Uterus (tissue), 4 donors: ENCODE results near the gene WDR33. TPM values are rescaled to one million over a fixed set of nuclear protein-coding genes. Genes with fewer than 3 reads are reported as not detected.
A peak's percentile ranks its signal among the peaks of the same experiment; 100 is the strongest.

Source experiments
- DNase-seq, 2 donors: peaks; one replicate each; pipeline ENCODE4 v3.0.0-alpha.2; 2019 to 2020
- H3K27ac ChIP-seq, 2 donors: fragments of 200-600 bp; sonication (generic); 1 replicate in 1 of 2; 2 replicates in 1 of 2; pipeline ENCODE4 v1.5.1; 2016 to 2018
- H3K27me3 ChIP-seq, 2 donors: fragments of 200-600 bp; sonication (generic); one replicate each; pipeline ENCODE4 v1.5.1; 2018 to 2019; ENCODE audit warnings: control low read depth in 1 of 2
- H3K36me3 ChIP-seq, 2 donors: fragments of 200-600 bp; sonication (generic); one replicate each; pipeline ENCODE4 v1.5.1; 2019; ENCODE audit warnings: control low read depth in 1 of 2
- H3K4me1 ChIP-seq, 2 donors: fragments of 200-600 bp; sonication (generic); one replicate each; pipeline ENCODE4 v1.5.1; 2018 to 2019; ENCODE audit warnings: control low read depth in 1 of 2
- H3K4me3 ChIP-seq, 2 donors: fragments of 200-600 bp; sonication (generic); 1 replicate in 1 of 2; 2 replicates in 1 of 2; pipeline ENCODE4 v1.5.1; 2018 to 2019; ENCODE audit warnings: mild to moderate bottlenecking in 1 of 2
- H3K9me3 ChIP-seq, 2 donors: fragments of 200-600 bp; sonication (generic); one replicate each; pipeline ENCODE4 v1.5.1; 2019; ENCODE audit warnings: control low read depth in 1 of 2
- POLR2A ChIP-seq, 2 donors: fragments of 450-650 bp; IDR thresholded peaks; one replicate each; pipeline ENCODE4 v1.6.1; 2016; ENCODE audit warnings: antibody characterized with exemption in 2 of 2, mild to moderate bottlenecking in 1 of 2, moderate library complexity in 1 of 2
- intact Hi-C: fragments of 100-400 bp; cut with DNase I; formaldehyde crosslinking; loops from one replicate; pipeline ENCODE4 v1.15.1; 2023; ENCODE audit warnings: low total_unique reads
- total RNA-seq, 4 donors: library from RNA; depleted of rRNA in 3 of 4; stranded (reverse); fragments of >200 nt in 3 of 4; gene quantifications; one replicate each; pipeline versions ENCODE4 v1.1.0 to v1.2.4, GENCODE V29; 2014 to 2023
- TF ChIP-seq, protein P1 (sequence below), 4 experiments: fragments of 200-600 bp in 2 of 4; fragments of 450-650 bp in 2 of 4; sonication (generic) in 2 of 4; IDR thresholded peaks; one replicate each; pipeline ENCODE4 v1.5.1; 2016 to 2019; ENCODE audit warnings: antibody characterized with exemption in 4 of 4, mild to moderate bottlenecking in 2 of 4, moderate library complexity in 1 of 4
- donor health status: DM: yes; HTN: yes; CAD: no.

WDR33 gene
- total RNA-seq, 4 donors from 2014 or later, result 27.4 to 98.2 (median 59.7) TPM

DNA sequence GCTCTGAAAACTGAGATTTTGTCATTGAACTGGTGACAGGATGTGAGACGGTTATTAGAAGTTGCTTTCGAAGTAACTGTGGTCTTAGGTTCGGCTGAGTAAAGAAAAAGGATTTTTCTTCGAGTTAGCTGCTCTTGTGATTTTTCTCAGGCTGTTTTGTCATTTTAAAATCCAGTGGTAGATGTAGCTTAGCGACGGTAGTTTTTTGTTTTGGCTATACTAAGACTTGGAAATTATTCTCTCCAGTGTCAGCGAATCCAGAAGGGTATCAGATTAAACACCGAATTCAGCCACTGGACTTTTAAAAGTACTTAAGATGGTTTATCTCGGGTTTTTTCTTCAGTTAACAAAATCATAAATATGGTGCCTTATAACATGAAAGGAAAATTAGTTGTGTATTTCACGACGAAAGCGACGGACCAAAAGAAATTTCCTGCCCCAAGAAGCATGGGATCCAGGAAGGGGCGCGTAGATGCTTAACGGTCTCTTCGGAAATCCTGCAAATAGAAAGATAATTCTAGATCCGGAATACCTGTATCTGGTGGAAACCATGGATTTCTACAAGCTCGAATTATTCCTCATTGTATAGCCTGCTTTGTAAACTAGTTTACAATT lies 108.5 kb downstream of the WDR33 start:
- intact Hi-C loops, result no loop called here

DNA sequence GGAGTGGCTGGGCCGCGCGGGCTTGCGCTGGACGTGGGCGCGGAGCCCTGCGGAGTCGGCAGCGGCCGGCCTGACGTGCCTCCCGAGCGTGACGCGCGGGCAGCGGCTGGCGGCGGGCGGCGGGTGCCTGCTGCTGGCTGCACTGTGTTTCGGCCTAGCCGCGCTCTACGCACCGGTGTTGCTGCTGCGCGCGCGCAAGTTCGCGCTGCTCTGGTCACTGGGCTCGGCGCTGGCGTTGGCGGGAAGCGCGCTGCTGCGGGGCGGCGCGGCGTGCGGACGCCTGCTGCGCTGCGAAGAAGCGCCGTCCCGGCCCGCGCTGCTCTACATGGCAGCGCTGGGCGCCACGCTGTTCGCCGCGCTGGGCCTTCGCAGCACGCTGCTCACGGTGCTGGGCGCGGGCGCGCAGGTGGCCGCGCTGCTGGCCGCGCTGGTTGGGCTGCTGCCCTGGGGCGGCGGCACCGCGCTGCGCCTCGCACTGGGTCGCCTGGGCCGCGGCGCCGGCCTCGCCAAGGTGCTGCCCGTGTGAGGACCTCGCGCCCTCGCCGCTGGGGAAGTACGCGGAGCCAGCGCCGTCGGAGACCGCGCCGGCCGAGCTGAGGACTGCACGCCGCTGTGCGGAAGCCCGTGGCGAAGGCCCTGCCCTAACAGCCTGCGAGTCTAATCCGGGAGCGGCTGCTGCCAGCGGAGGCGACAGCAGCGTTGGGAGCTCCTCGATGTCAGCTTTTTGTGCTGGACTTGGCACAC lies 109.1 kb downstream of the WDR33 start:
- H3K27ac ChIP-seq, result peak overlapping the region; percentile 89 to 96
- no peaks in the 10 kb centered on the region for H3K9me3 ChIP-seq
- H3K4me1 ChIP-seq, result peaks cover 6 to 7% of the 10 kb centered on the region in 2 donors
- intact Hi-C loops, result no loop called here
- H3K4me3 ChIP-seq, result peak overlapping the region; percentile 54 to 93
- TF ChIP-seq, protein P1, sequence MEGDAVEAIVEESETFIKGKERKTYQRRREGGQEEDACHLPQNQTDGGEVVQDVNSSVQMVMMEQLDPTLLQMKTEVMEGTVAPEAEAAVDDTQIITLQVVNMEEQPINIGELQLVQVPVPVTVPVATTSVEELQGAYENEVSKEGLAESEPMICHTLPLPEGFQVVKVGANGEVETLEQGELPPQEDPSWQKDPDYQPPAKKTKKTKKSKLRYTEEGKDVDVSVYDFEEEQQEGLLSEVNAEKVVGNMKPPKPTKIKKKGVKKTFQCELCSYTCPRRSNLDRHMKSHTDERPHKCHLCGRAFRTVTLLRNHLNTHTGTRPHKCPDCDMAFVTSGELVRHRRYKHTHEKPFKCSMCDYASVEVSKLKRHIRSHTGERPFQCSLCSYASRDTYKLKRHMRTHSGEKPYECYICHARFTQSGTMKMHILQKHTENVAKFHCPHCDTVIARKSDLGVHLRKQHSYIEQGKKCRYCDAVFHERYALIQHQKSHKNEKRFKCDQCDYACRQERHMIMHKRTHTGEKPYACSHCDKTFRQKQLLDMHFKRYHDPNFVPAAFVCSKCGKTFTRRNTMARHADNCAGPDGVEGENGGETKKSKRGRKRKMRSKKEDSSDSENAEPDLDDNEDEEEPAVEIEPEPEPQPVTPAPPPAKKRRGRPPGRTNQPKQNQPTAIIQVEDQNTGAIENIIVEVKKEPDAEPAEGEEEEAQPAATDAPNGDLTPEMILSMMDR (IDR thresholded peaks at IDR 0.05), result peak in 2 of 4 experiments; percentile 45 to 58
- TF ChIP-seq POLR2A (IDR thresholded peaks at IDR 0.05), result no peak
- no peaks in the 10 kb centered on the region for H3K36me3 ChIP-seq
- peak; percentile 56 to 63 for DNase-seq
- H3K27me3 ChIP-seq, result no peaks in the 10 kb centered on the region

More for the DNA sequence above, 108.5 kb downstream of the WDR33 start:
- Histone ChIP-seq H3K4me3 (peak overlapping the region; percentile 54 to 93), H3K27ac (peak overlapping the region; percentile 89 to 96), H3K4me1 (peaks cover 6 to 7% of the 10 kb centered on the region in 2 donors), H3K9me3 (no peaks in the 10 kb centered on the region), H3K36me3 (no peaks in the 10 kb centered on the region), H3K27me3 (no peaks in the 10 kb centered on the region)
- no peak for TF ChIP-seq POLR2A (IDR thresholded peaks at IDR 0.05)
- TF ChIP-seq, protein P1 (IDR thresholded peaks at IDR 0.05), result no peak
- no peak for DNase-seq

DNA sequence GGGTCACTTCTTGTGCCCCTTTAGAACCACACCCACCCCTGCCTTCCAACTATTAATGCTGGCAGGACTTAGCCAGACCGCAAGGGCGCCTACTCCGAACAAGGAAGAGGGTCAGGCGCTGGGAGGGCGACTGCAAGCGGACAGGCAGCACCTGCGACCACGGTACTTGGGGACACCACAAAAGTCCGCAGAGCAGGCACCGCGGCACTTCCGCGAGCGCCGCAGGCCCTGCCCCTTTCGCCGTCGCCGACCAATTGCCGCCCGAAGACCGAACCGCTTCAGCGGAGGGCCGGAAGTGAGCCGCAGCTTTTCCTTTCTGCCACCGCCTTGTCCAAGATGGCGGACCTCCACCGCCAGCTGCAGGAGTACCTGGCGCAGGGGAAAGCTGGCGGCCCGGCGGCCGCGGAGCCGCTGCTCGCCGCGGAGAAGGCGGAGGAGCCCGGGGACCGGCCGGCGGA lies 109.7 kb downstream of the WDR33 start, which contains the start of gene SFT2D3:
TSS of gene SFT2D3 (plus strand) at position 305 of the 458 bp plus-strand sequence. CDS start at position 337, 32 bp downstream.
- Histone ChIP-seq H3K4me1 (peaks cover 6 to 7% of the 10 kb centered on the region in 2 donors), H3K36me3 (no peaks in the 10 kb centered on the region), H3K27me3 (no peaks in the 10 kb centered on the region), H3K4me3 (peak within 1 kb of the TSS; percentile 54 to 93), H3K27ac (peak within 1 kb of the TSS; percentile 89 to 96), H3K9me3 (no peaks in the 10 kb centered on the region)
- peak; percentile 77 to 83 for TF ChIP-seq POLR2A (IDR thresholded peaks at IDR 0.05)
- TF ChIP-seq, protein P1 (IDR thresholded peaks at IDR 0.05), result peak in 1 of 4 experiments; percentile 4
- intact Hi-C loops, result no loop called here
- peak; percentile 87 to 89 for DNase-seq

DNA sequence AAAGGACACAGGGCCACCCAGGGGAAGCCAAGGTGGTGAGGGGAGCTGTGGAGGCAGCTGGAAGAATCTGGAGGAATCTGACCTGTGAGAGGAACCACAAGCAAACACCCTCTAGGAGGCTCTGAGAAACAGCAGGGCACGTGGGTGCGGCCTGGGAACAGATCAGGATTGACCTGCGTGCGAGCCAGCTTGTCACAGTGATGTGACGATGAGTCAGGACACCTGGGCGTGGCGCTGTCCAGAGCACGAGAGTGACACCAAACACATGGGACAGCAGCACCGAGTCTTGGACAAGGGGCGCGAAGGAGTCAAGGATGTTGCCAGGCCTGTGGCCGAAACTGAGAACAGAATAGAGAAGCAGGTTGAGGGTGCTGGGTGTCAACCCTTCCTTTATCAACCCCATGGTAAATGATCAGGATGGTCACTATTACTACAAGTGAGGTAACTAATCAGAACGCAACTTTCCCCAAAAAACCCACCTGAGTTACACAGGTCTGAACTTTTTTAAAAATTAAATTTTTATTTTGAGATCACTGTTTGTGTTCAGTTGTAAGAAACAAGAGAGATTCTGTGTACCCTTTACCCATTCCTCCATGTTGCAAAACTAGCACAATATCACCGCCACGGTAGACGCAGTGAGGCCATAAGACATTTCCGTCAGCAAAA lies 110.3 kb downstream of the WDR33 start:
- Histone ChIP-seq H3K4me1 (peaks cover 6 to 7% of the 10 kb centered on the region in 2 donors), H3K27ac (peak overlapping the region; percentile 89 to 96), H3K27me3 (no peaks in the 10 kb centered on the region), H3K9me3 (no peaks in the 10 kb centered on the region), H3K4me3 (peak overlapping the region; percentile 54 to 93), H3K36me3 (no peaks in the 10 kb centered on the region)
- intact Hi-C loops, result no loop called here
- TF ChIP-seq, protein P1 (IDR thresholded peaks at IDR 0.05), result no peak
- no peak for TF ChIP-seq POLR2A (IDR thresholded peaks at IDR 0.05)
- DNase-seq, result peak in 1 of 2 donors; percentile 36
